Measurements from ENCODE around the gene KLHL6. TPM values are rescaled to one million over a fixed set of nuclear protein-coding genes. Genes with fewer than 3 reads are reported as not detected.
A peak's percentile ranks its signal among the peaks of the same experiment; 100 is the strongest.

Gene KLHL6
- total RNA-seq (1 to 10 TPM; 1.2 to 1.7 (median 1.5) TPM), polyA plus RNA-seq (1.1 TPM)
- long read RNA-seq, donor 1, full-length matches to known transcripts = 1 of 2 reads
- long read RNA-seq, donor 1, partial matches to known transcripts = 0 of 2 reads
- long read RNA-seq, donor 1, other reads (novel, unspliced or antisense) = 1 of 2 reads
- long read RNA-seq, donor 2, full-length matches to known transcripts = 1 of 1 reads
- long read RNA-seq, donor 2, partial matches to known transcripts = 0 of 1 reads
- long read RNA-seq, donor 2, other reads (novel, unspliced or antisense) = 0 of 1 reads
- long read RNA-seq, donor 3, full-length matches to known transcripts = 7 of 12 reads
- long read RNA-seq, donor 3, partial matches to known transcripts = 4 of 12 reads
- long read RNA-seq, donor 3, other reads (novel, unspliced or antisense) = 1 of 12 reads
- long read RNA-seq, donor 4 = 0 reads

- intact Hi-C loops (cut with DNase I) = no loop called here
- Histone ChIP-seq H3K4me1 (ENCODE audit: control insufficient read depth, insufficient read depth, low read length) (no peaks in the 10 kb centered on the region), H3K27me3 (ENCODE audit: control insufficient read depth, insufficient read depth) (no peaks in the 10 kb centered on the region), H3K27ac (ENCODE audit: low read length) (peak within 1 kb of the TSS; percentile 70), H3K9me3 (ENCODE audit: control insufficient read depth, low read length) (no peaks in the 10 kb centered on the region), H3K4me3 (ENCODE audit: low read length) (peak within 1 kb of the TSS; percentile 7)
- peak; percentile 84 to 93 for ATAC-seq
- peak; percentile 44 to 69 (median 68) for DNase-seq
- WGBS = 45% methylated on average over 9 of the region's 9 CpGs
Observed at GRCh38 chr3:183555541-183556081, at the start of gene KLHL6. TSS of gene KLHL6 (minus strand) at chr3:183555706. CDS start at chr3:183555653, 53 bp downstream.

GRCh38 chr3:183597959-183598358 lies 42.5 kb upstream of the KLHL6 start:
- intact Hi-C loops (cut with DNase I) = no loop called here
- peaks cover 3% of the 10 kb centered on the region for H3K9me3 ChIP-seq (ENCODE audit: control insufficient read depth, low read length)
- DNase-seq (no peak), ATAC-seq (no peak)
- no peaks in the 10 kb centered on the region for H3K27me3 ChIP-seq (ENCODE audit: control insufficient read depth, insufficient read depth)
- H3K4me3 ChIP-seq (ENCODE audit: low read length) = no peak overlapping the region
- no peak overlapping the region for H3K27ac ChIP-seq (ENCODE audit: low read length)
- WGBS = 82% methylated on average over 1 of the region's 1 CpG
- no peaks in the 10 kb centered on the region for H3K4me1 ChIP-seq (ENCODE audit: control insufficient read depth, insufficient read depth, low read length)

- peaks cover 3% of the 10 kb centered on the region for H3K9me3 ChIP-seq (ENCODE audit: control insufficient read depth, low read length)
- H3K4me3 ChIP-seq (ENCODE audit: low read length) = no peak overlapping the region
- intact Hi-C loops (cut with DNase I) = no loop called here
- 97% methylated on average over 2 of the region's 2 CpGs for WGBS
- H3K27me3 ChIP-seq (ENCODE audit: control insufficient read depth, insufficient read depth) = no peaks in the 10 kb centered on the region
- H3K4me1 ChIP-seq (ENCODE audit: control insufficient read depth, insufficient read depth, low read length) = no peaks in the 10 kb centered on the region
- no peak for ATAC-seq
- no peak overlapping the region for H3K27ac ChIP-seq (ENCODE audit: low read length)
- DNase-seq = no peak
Observed at GRCh38 chr3:183594636-183595035, 39.1 kb upstream of the KLHL6 start.

GRCh38 chr3:183592821-183593220 lies 37.3 kb upstream of the KLHL6 start:
- 96% methylated on average over 7 of the region's 7 CpGs for WGBS
- Histone ChIP-seq H3K27me3 (ENCODE audit: control insufficient read depth, insufficient read depth) (no peaks in the 10 kb centered on the region), H3K9me3 (ENCODE audit: control insufficient read depth, low read length) (no peaks in the 10 kb centered on the region)

GRCh38 chr3:183591881-183592521 lies 36.5 kb upstream of the KLHL6 start:
- ATAC-seq = no peak
- 55% methylated on average over 6 of the region's 6 CpGs for WGBS
- intact Hi-C loops (cut with DNase I) = no loop called here
- H3K4me3 ChIP-seq (ENCODE audit: low read length) = no peak overlapping the region
- DNase-seq = no peak
- H3K4me1 ChIP-seq (ENCODE audit: control insufficient read depth, insufficient read depth, low read length) = no peaks in the 10 kb centered on the region
- H3K27ac ChIP-seq (ENCODE audit: low read length) = no peak overlapping the region
- no peaks in the 10 kb centered on the region for H3K27me3 ChIP-seq (ENCODE audit: control insufficient read depth, insufficient read depth)
- H3K9me3 ChIP-seq (ENCODE audit: control insufficient read depth, low read length) = no peaks in the 10 kb centered on the region

More at GRCh38 chr3:183592821-183593220, 37.3 kb upstream of the KLHL6 start:
- Histone ChIP-seq H3K4me1 (ENCODE audit: control insufficient read depth, insufficient read depth, low read length) (no peaks in the 10 kb centered on the region), H3K27ac (ENCODE audit: low read length) (no peak overlapping the region), H3K4me3 (ENCODE audit: low read length) (no peak overlapping the region)
- ATAC-seq (no peak), DNase-seq (no peak)
- intact Hi-C loops (cut with DNase I) = no loop called here

- H3K27ac ChIP-seq (ENCODE audit: low read length) = no peak overlapping the region
- H3K9me3 ChIP-seq (ENCODE audit: control insufficient read depth, low read length) = no peaks in the 10 kb centered on the region
- DNase-seq (no peak), ATAC-seq (no peak)
- 97% methylated on average over 6 of the region's 6 CpGs for WGBS
- H3K4me3 ChIP-seq (ENCODE audit: low read length) = no peak overlapping the region
- H3K4me1 ChIP-seq (ENCODE audit: control insufficient read depth, insufficient read depth, low read length) = no peaks in the 10 kb centered on the region
- intact Hi-C loops (cut with DNase I) = no loop called here
- H3K27me3 ChIP-seq (ENCODE audit: control insufficient read depth, insufficient read depth) = no peaks in the 10 kb centered on the region
Observed at GRCh38 chr3:183590442-183590841, 34.9 kb upstream of the KLHL6 start.

GRCh38 chr3:183587336-183587735 lies 31.8 kb upstream of the KLHL6 start:
- H3K9me3 ChIP-seq (ENCODE audit: control insufficient read depth, low read length) = no peaks in the 10 kb centered on the region
- no peaks in the 10 kb centered on the region for H3K27me3 ChIP-seq (ENCODE audit: control insufficient read depth, insufficient read depth)
- no peak overlapping the region for H3K4me3 ChIP-seq (ENCODE audit: low read length)
- no peak overlapping the region for H3K27ac ChIP-seq (ENCODE audit: low read length)
- no peak for DNase-seq
- no peak for ATAC-seq
- intact Hi-C loops (cut with DNase I) = loop anchor here in 1 of 4 donors (10.0 kb wide), 1 partner anchor 123 kb away; no protein-coding TSS in a partner anchor
- WGBS = 64% methylated on average over 2 of the region's 2 CpGs
- H3K4me1 ChIP-seq (ENCODE audit: control insufficient read depth, insufficient read depth, low read length) = peaks cover 8% of the 10 kb centered on the region

- intact Hi-C loops (cut with DNase I) = loop anchor here in 1 of 4 donors (10.0 kb wide), 1 partner anchor 122 kb away; no protein-coding TSS in a partner anchor
- H3K4me3 ChIP-seq (ENCODE audit: low read length) = no peak overlapping the region
- DNase-seq (no peak), ATAC-seq (no peak)
- H3K4me1 ChIP-seq (ENCODE audit: control insufficient read depth, insufficient read depth, low read length) = peaks cover 8% of the 10 kb centered on the region
- no peaks in the 10 kb centered on the region for H3K27me3 ChIP-seq (ENCODE audit: control insufficient read depth, insufficient read depth)
- no peak overlapping the region for H3K27ac ChIP-seq (ENCODE audit: low read length)
- H3K9me3 ChIP-seq (ENCODE audit: control insufficient read depth, low read length) = no peaks in the 10 kb centered on the region
- WGBS = 72% methylated on average over 5 of the region's 5 CpGs
Observed at GRCh38 chr3:183586477-183586876, 31.0 kb upstream of the KLHL6 start.

GRCh38 chr3:183584914-183585280 lies 29.4 kb upstream of the KLHL6 start:
- H3K27me3 ChIP-seq (ENCODE audit: control insufficient read depth, insufficient read depth) = no peaks in the 10 kb centered on the region
- DNase-seq (no peak), ATAC-seq (no peak)
- H3K4me1 ChIP-seq (ENCODE audit: control insufficient read depth, insufficient read depth, low read length) = peaks cover 11% of the 10 kb centered on the region
- WGBS = 33% methylated on average over 3 of the region's 3 CpGs
- H3K9me3 ChIP-seq (ENCODE audit: control insufficient read depth, low read length) = no peaks in the 10 kb centered on the region
- H3K27ac ChIP-seq (ENCODE audit: low read length) = peak overlapping the region; percentile 69
- no peak overlapping the region for H3K4me3 ChIP-seq (ENCODE audit: low read length)
- intact Hi-C loops (cut with DNase I) = loop anchor here in 1 of 4 donors (10.0 kb wide), 1 partner anchor 120 kb away; no protein-coding TSS in a partner anchor

- 20% methylated on average over 7 of the region's 7 CpGs for WGBS
Observed at GRCh38 chr3:183584246-183584913, 28.9 kb upstream of the KLHL6 start.

More at GRCh38 chr3:183584246-183584913, 28.9 kb upstream of the KLHL6 start:
- Histone ChIP-seq H3K27me3 (ENCODE audit: control insufficient read depth, insufficient read depth) (no peaks in the 10 kb centered on the region), H3K4me3 (ENCODE audit: low read length) (no peak overlapping the region), H3K4me1 (ENCODE audit: control insufficient read depth, insufficient read depth, low read length) (peaks cover 11% of the 10 kb centered on the region), H3K9me3 (ENCODE audit: control insufficient read depth, low read length) (no peaks in the 10 kb centered on the region), H3K27ac (ENCODE audit: low read length) (peak overlapping the region; percentile 69)
- intact Hi-C loops (cut with DNase I) = loop anchor here in 1 of 4 donors (10.0 kb wide), 1 partner anchor 120 kb away; no protein-coding TSS in a partner anchor
- ATAC-seq (peak; percentile 77 to 87), DNase-seq (peak; percentile 61 to 83 (median 83))

Data from right cardiac atrium (tissue), 5 donors.